HG03097 (cell line): ENCODE results near the gene VANGL1.

Source experiments
- ATAC-seq: cut with Tn5 transposase; IDR thresholded peaks from one replicate; pipeline ENCODE4 v1.9.1; 2021; ENCODE audit not compliant: unreplicated experiment, low FRiP score

VANGL1 gene

DNA sequence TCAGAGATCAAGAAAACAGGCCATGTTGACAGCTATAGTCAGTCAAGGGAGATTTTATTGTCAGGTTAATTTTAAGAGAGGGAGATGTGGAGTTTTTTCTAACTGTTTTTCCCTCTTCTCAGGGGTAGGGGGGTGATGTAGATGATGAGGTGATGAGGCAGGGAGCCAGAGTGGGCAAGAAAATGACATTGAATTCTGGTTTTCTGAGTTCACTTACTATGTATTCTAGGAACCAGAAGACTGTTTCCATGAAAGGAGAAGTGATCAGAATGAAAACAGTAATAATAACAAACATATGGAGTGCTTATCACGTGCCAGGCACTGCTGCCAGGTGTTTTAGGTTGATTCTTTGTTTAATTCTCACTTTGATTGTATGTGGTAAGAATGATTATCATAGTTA, 86.6 kb downstream of the VANGL1 start:
- ATAC-seq = no peak

GRCh38 chr1:115729756-115730155, 88.0 kb downstream of the VANGL1 start:
- ATAC-seq = no peak

GRCh38 chr1:115732316-115732715, 90.5 kb downstream of the VANGL1 start:
- no peak for ATAC-seq

DNA sequence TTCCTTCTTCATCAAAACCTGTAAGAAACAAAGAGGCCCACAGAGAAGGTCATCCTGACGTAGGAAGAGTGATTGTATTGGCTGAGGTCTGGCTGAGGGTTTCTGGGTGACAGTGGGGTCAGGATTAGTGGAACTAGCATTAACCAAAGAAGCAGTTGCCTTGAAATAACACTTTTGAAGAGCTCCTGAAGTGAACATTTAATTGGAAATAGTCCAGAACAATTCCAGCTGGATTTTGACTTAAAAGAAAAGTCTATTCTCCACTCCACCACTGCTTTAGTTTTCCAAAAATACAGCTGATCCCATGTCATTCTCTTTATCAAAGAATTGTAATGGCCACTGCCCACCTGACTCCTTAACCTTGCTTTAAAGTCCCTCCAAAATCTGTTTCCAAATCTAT, 99.0 kb downstream of the VANGL1 start:
- no peak for ATAC-seq

DNA sequence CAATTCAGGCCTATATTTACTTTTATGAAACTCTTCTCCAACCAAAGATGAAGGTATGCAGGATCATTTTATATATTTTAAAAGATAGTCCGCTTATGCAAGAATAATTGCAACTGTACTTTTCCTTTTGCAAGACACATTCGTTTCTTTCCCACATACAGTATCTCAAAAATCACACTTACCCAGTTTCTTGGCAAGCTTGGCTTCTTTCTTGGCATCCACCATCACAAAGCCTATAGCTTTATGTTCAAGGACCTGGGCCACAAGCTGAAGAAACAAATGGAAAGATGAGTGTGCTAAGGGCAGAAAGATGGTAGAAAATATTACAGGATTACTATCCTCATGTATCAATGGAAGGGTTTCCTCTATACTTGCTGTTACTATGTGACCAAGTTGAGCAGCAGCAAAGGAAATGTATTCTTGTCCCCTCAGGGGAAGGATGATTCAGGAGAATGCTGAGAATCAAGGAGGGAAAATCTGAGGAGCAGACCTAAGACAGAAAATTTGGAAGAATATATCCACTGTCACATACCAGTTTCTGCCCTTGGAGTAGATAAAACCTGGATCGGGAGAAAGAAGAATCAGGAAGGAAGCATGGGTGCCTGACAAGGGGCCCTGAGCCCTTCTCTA, 103.0 kb downstream of the VANGL1 start:
- ATAC-seq = no peak

DNA sequence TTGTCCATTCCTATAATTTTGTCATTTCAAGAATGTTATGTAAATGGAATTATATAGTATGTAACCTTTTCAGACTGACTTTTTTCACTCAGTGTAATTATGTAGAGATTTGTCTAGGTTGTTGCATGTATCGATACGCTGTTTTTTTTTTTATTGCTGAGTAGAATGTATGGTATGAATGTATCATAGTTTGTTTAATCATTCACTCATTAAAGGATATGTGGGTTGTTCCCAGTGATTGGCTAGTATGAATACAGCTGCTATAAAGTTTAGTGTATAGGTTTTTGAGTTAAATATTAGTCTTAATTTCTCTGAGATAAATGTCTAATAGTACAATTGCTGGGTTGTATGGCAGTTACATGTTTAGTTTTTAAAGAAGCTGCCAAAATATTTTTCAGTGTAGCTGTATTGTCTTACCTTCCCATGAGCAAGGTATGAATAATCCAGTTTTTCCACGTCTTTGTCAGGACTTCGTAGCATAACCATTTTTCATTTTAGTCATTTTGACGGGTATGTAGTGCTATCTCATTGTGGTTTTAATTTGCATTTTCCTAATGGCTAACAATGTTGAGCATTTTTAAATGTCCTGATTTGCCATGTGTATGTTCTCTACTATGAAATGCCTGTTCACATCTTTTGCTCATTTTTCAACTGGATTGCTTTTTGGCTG, 104.4 kb downstream of the VANGL1 start:
- no peak for ATAC-seq
